HG02973 (cell line): ENCODE results near the gene COPZ2.
"Not testable (repeated sequence)": the region's sequence is repeated elsewhere in the genome, so short reads cannot be mapped to it uniquely, and the experiment has no call there.

ENCODE experiments used
- ATAC-seq: cut with Tn5 transposase; IDR thresholded peaks from one replicate; pipeline ENCODE4 v1.9.1; 2021; ENCODE audit warnings: moderate library complexity; ENCODE audit not compliant: unreplicated experiment

COPZ2 gene

GRCh38 chr17:48031966-48032365 lies 5.6 kb downstream of the COPZ2 start:
- no peak for ATAC-seq

- ATAC-seq, result no peak
Observed at GRCh38 chr17:48030531-48030930, 7.1 kb downstream of the COPZ2 start.

GRCh38 chr17:48028736-48029135 lies 8.9 kb downstream of the COPZ2 start:
- ATAC-seq, result no peak

- no peak for ATAC-seq
Observed at GRCh38 chr17:48027322-48027981, 10.1 kb downstream of the COPZ2 start.

GRCh38 chr17:48026502-48027321 lies 10.9 kb downstream of the COPZ2 start:
- ATAC-seq, result no peak

- no peak for ATAC-seq
Observed at GRCh38 chr17:48025904-48026501, 11.6 kb downstream of the COPZ2 start.

- ATAC-seq, result peak; percentile 77
Observed at GRCh38 chr17:48025040-48025903, 12.3 kb downstream of the COPZ2 start.

- ATAC-seq, result no peak
Observed at GRCh38 chr17:48024149-48025039, 13.2 kb downstream of the COPZ2 start.

- ATAC-seq, result no peak
Observed at GRCh38 chr17:48023400-48024148, 14.0 kb downstream of the COPZ2 start.

GRCh38 chr17:48022901-48023300 lies 14.7 kb downstream of the COPZ2 start:
- ATAC-seq, result no peak

GRCh38 chr17:48021934-48022333 lies 15.7 kb downstream of the COPZ2 start:
- no peak for ATAC-seq

- not testable (repeated sequence) for ATAC-seq
Observed at GRCh38 chr17:48017817-48018158, 19.8 kb downstream of the COPZ2 start.

GRCh38 chr17:48016112-48016511 lies 21.5 kb downstream of the COPZ2 start:
- ATAC-seq, result no peak

- ATAC-seq, result no peak
Observed at GRCh38 chr17:48014595-48015111, 22.9 kb downstream of the COPZ2 start.

- no peak for ATAC-seq
Observed at GRCh38 chr17:48013876-48014594, 23.6 kb downstream of the COPZ2 start.

- no peak for ATAC-seq
Observed at GRCh38 chr17:48012654-48013053, 24.9 kb downstream of the COPZ2 start.

- no peak for ATAC-seq
Observed at GRCh38 chr17:48012151-48012520, 25.5 kb downstream of the COPZ2 start.

- ATAC-seq, result no peak
Observed at GRCh38 chr17:48011405-48012150, 26.0 kb downstream of the COPZ2 start.
